Fibroblast of lung (primary cell): ENCODE data around the gene SETDB2.

Source experiments
- EZH2 ChIP-seq: IDR thresholded peaks from 2 replicates; pipeline ENCODE4 v1.5.1; 2012; ENCODE audit warnings: low read length, control low read depth, mild to moderate bottlenecking; ENCODE audit errors: missing control alignments
- TF ChIP-seq, protein P1 (sequence below), 2 donors: IDR thresholded peaks in 1 of 2; conservative IDR thresholded peaks in 1 of 2; 1 replicate in 1 of 2; 2 replicates in 1 of 2; pipeline ENCODE4 v1.5.1; 2011 to 2012; ENCODE audit warnings: low read length in 2 of 2, control low read depth in 1 of 2, inconsistent platforms in 1 of 2, low read depth in 1 of 2, mild to moderate bottlenecking in 1 of 2

DNA sequence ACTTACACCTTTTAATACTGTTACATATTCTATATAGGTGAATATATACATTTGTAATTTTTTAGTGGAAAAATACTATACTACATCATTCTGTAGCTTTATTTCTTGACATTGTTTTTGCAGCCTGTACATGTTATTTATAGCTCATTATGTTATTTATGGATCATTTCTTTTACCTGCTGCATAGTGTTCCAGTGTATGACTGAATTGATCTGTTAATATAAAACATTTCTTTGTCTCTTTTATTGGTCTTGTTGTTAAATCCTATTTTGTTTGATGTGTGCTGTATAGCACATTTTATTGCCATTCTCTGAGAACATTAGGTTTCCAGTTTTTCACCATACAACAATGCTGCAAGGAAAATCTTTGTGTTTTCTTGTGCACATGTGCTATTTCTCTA, 2.4 kb downstream of the SETDB2 start:
- TF ChIP-seq, protein P1, sequence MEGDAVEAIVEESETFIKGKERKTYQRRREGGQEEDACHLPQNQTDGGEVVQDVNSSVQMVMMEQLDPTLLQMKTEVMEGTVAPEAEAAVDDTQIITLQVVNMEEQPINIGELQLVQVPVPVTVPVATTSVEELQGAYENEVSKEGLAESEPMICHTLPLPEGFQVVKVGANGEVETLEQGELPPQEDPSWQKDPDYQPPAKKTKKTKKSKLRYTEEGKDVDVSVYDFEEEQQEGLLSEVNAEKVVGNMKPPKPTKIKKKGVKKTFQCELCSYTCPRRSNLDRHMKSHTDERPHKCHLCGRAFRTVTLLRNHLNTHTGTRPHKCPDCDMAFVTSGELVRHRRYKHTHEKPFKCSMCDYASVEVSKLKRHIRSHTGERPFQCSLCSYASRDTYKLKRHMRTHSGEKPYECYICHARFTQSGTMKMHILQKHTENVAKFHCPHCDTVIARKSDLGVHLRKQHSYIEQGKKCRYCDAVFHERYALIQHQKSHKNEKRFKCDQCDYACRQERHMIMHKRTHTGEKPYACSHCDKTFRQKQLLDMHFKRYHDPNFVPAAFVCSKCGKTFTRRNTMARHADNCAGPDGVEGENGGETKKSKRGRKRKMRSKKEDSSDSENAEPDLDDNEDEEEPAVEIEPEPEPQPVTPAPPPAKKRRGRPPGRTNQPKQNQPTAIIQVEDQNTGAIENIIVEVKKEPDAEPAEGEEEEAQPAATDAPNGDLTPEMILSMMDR (conservative IDR thresholded peaks at IDR 0.05 in 1 of 2, IDR thresholded peaks at IDR 0.05 in 1 of 2; ENCODE audit: low read depth in 1 of 2, low read length in 2 of 2), result no peak
- no peak for TF ChIP-seq EZH2
